Activated naive CD8-positive, alpha-beta T cell treated with anti-CD3 and anti-CD28 coated beads, Interleukin-2, amount 10 ng/mL, durations not matched to agents 7 days and 5 days (primary cell): ENCODE data around the gene DNAJC9. TPM values are rescaled to one million over a fixed set of nuclear protein-coding genes. Genes with fewer than 3 reads are reported as not detected.
"Not testable (repeated sequence)": the region's sequence is repeated elsewhere in the genome, so short reads cannot be mapped to it uniquely, and the experiment has no call there.

ENCODE experiments used
- ATAC-seq: fragments of 150-1000 bp; cut with Tn5 transposase; one replicate; pipeline ENCODE4 v1.10.0; 2021; ENCODE audit warnings: low read depth, moderate library complexity
- POLR2A ChIA-PET: fragments of 350-600 bp; sonication (Branson Sonifier 250); formaldehyde crosslinking; loops from one replicate; lab custom pipeline; 2021; ENCODE audit warnings: antibody characterized with exemption; lab: Charles Lee
- DNase-seq: peaks from one replicate; pipeline ENCODE4 v3.0.0; 2021
- H3K27ac Mint-ChIP-seq: one replicate; pipeline ENCODE4 v1.8.0; 2022; ENCODE audit warnings: mild to moderate bottlenecking, mixed read lengths
- H3K27me3 Mint-ChIP-seq: one replicate; pipeline ENCODE4 v1.8.0; 2022; ENCODE audit warnings: mild to moderate bottlenecking, moderate library complexity, mixed read lengths
- H3K36me3 Mint-ChIP-seq: one replicate; pipeline ENCODE4 v1.8.0; 2021; ENCODE audit warnings: mild to moderate bottlenecking, mixed read lengths
- H3K4me1 Mint-ChIP-seq: one replicate; pipeline ENCODE4 v1.8.0; 2021; ENCODE audit warnings: mixed read lengths
- H3K4me3 Mint-ChIP-seq: one replicate; pipeline ENCODE4 v1.8.0; 2022; ENCODE audit warnings: mild to moderate bottlenecking, moderate library complexity, mixed read lengths
- H3K9me3 Mint-ChIP-seq: one replicate; pipeline ENCODE4 v1.8.0; 2021; ENCODE audit warnings: mixed read lengths
- total RNA-seq, 2 experiments: library from RNA; stranded (reverse); gene quantifications; one replicate each; pipeline ENCODE4 v1.2.3, GENCODE V29; 2021

The DNAJC9 gene, protein sequence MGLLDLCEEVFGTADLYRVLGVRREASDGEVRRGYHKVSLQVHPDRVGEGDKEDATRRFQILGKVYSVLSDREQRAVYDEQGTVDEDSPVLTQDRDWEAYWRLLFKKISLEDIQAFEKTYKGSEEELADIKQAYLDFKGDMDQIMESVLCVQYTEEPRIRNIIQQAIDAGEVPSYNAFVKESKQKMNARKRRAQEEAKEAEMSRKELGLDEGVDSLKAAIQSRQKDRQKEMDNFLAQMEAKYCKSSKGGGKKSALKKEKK
- 10 to 100 TPM; 50.1 to 51.8 TPM for total RNA-seq

DNA sequence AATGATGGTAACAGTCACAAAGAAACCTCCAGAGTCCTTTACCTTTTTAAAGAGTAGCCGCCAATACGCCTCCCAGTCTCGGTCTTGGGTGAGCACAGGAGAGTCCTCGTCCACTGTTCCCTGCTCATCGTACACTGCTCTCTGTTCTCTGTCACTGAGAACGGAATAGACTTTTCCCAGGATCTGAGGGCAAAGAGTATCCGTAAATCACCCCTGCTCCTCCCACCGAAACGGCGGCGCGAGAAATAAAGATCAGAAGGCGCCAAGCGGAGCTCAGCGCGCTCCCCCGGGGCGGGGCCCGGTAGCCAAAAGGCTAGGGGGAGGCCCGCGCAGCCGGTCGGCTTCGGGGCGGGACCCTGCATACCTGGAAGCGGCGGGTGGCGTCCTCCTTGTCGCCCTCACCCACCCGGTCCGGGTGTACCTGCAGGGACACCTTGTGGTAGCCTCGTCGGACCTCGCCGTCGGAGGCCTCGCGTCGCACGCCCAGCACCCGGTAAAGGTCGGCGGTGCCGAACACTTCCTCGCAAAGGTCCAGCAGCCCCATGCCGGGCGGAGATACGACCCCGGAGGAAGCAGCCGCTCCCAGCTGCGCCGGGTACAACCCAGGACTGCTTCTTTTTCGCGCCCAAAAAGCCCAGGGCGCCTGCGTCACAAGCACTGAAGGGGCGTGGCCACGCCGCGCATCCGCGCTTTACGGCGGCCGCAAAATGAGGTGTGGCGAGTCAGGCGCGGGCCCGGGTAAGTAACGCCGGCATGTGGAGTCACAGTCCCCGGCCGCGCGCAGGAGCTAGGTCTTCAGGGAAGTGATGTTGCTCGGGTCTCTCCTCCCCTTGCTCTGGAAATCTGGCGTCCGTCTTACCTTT is at the start of gene DNAJC9:
DNAJC9 (minus strand) TSS at position 610 of the 863 bp plus-strand sequence; CDS start at position 544, 66 bp downstream.
- ATAC-seq (peak; percentile 94), DNase-seq (peak; percentile 99)
- Mint-ChIP-seq H3K4me3 (peak within 1 kb of the TSS; percentile 100), H3K9me3 (no peaks in the 10 kb centered on the region), H3K27me3 (no peaks in the 10 kb centered on the region), H3K4me1 (peaks cover 58% of the 10 kb centered on the region), H3K27ac (peak within 1 kb of the TSS; percentile 97), H3K36me3 (peaks cover 50% of the 10 kb centered on the region)
- POLR2A ChIA-PET = interaction anchor here (0.5 to 2.7 kb wide), 26 partner anchors 9 to 973 kb away, joined by 3 to 20 read pairs (median 4); partner anchors contain the start of genes ANXA7, CFAP70, CHCHD1 and DDIT4

DNA sequence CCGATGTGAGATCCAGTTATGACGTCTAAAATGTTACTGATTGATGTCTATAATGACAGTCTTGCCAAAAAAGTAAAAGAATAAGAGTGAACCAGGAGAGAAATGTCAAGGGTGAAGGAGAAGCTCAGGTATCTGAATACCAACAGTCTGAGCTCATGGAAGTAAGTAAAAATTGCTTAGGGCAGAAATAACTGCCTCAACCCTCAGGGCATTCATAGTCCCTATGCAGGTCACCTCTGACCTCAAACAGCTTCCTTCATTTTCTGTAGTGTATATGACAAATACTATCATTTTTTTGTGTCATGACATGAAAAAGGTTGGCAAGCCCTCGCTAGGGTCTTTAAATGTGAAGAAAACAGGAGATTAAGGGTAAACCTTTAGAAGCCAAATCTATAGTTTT is 46.4 kb upstream of the DNAJC9 start:
- Mint-ChIP-seq H3K4me1 (no peaks in the 10 kb centered on the region), H3K27ac (no peak overlapping the region), H3K27me3 (peaks cover 7% of the 10 kb centered on the region), H3K4me3 (no peak overlapping the region), H3K9me3 (peaks cover 1% of the 10 kb centered on the region), H3K36me3 (peaks cover 1% of the 10 kb centered on the region)
- POLR2A ChIA-PET = no interaction called here
- ATAC-seq = no peak
- DNase-seq = no peak

DNA sequence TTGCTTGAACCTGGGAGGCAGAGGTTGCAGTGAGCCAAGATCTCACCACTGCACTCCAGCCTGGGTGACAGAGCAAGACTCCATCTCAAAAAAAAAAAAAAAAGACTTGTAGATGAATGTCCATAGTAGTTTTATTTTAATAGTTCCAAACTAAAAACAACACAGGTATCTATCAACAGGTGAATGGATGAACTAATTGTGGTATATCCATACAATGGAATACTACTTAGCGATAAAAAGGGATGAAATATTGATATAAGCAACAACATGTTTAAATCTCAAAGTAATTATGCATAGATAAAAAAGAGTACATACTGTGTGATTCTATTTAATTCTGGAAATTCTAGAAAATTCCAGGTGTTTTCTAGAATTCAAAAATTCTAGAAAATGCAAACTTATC is 42.9 kb upstream of the DNAJC9 start:
- peaks cover 1% of the 10 kb centered on the region for H3K9me3 Mint-ChIP-seq
- H3K4me1 Mint-ChIP-seq = no peaks in the 10 kb centered on the region
- peaks cover 1% of the 10 kb centered on the region for H3K36me3 Mint-ChIP-seq
- DNase-seq = no peak
- no peaks in the 10 kb centered on the region for H3K27me3 Mint-ChIP-seq
- POLR2A ChIA-PET = no interaction called here
- ATAC-seq = no peak
- no peak overlapping the region for H3K4me3 Mint-ChIP-seq
- no peak overlapping the region for H3K27ac Mint-ChIP-seq

DNA sequence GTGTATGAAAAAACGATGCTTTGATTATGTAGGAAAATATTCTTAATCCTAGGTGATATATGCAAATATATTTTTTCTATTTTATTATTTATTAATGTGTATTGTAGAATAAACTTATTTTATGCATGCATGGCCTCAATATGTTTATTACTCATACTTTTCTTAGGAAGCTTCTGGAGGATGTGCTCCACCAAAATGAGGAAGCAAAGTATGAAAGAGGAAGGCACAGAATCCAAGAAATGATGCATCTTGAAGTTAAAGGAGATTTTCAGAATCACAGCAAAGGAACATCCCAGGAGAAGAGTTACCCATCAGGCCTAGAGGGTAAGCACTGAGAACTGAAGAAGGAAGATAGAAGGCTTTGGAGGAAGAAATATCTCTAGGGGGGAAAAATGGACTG is 40.4 kb upstream of the DNAJC9 start:
- Mint-ChIP-seq H3K36me3 (peaks cover 1% of the 10 kb centered on the region), H3K4me1 (no peaks in the 10 kb centered on the region), H3K9me3 (peaks cover 1% of the 10 kb centered on the region), H3K27me3 (peaks cover 2% of the 10 kb centered on the region), H3K27ac (no peak overlapping the region), H3K4me3 (no peak overlapping the region)
- ATAC-seq = no peak
- POLR2A ChIA-PET = no interaction called here
- no peak for DNase-seq

DNA sequence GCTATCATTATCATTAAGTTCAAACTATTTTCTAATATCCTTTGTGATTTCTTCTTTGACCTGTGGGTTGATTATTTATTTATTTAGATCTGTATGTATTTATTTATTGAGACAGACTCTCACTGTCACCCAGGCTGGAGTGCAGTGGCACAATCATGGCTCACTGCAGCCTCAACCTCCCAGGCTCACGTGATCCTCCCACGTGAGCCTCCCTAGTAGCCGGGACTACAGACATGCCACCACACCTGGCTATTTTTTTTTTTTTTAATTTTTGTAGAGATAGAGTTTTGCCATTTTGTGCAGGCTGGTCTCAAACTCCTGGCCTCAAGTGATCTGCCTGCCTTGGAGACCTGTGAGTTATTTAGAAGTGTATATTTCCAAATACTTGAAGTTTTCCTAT is 34.0 kb upstream of the DNAJC9 start:
- peaks cover 5% of the 10 kb centered on the region for H3K27me3 Mint-ChIP-seq
- no peaks in the 10 kb centered on the region for H3K36me3 Mint-ChIP-seq
- no peaks in the 10 kb centered on the region for H3K9me3 Mint-ChIP-seq
- POLR2A ChIA-PET = no interaction called here
- ATAC-seq = no peak
- no peak overlapping the region for H3K27ac Mint-ChIP-seq
- H3K4me3 Mint-ChIP-seq = no peak overlapping the region
- no peaks in the 10 kb centered on the region for H3K4me1 Mint-ChIP-seq
- no peak for DNase-seq

DNA sequence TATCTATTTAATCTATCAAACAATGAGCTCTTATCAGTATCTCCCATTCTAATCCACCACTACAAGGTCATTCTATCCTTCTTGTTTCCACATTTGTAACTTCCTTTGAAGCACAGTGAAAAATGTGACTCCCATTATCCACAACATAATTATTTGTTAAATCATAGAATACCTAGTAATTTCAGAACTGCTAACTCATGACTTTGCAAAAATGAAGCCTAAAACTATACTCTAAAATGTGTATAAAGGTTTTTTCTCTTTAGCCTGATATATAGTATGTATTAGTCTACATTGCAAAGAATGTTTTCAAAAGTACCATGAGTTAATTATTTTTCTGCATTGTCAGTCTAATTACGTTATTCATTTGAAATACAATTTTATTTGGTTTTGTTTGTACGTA is 17.4 kb upstream of the DNAJC9 start:
- POLR2A ChIA-PET = interaction anchor here (0.9 to 1.0 kb wide), 2 partner anchors 12 to 18 kb away, joined by 3 to 4 read pairs; no protein-coding TSS in a partner anchor
- ATAC-seq (no peak), DNase-seq (no peak)
- Mint-ChIP-seq H3K9me3 (no peaks in the 10 kb centered on the region), H3K36me3 (no peaks in the 10 kb centered on the region), H3K4me1 (peaks cover 6% of the 10 kb centered on the region), H3K27me3 (peaks cover 3% of the 10 kb centered on the region), H3K4me3 (no peak overlapping the region), H3K27ac (no peak overlapping the region)

DNA sequence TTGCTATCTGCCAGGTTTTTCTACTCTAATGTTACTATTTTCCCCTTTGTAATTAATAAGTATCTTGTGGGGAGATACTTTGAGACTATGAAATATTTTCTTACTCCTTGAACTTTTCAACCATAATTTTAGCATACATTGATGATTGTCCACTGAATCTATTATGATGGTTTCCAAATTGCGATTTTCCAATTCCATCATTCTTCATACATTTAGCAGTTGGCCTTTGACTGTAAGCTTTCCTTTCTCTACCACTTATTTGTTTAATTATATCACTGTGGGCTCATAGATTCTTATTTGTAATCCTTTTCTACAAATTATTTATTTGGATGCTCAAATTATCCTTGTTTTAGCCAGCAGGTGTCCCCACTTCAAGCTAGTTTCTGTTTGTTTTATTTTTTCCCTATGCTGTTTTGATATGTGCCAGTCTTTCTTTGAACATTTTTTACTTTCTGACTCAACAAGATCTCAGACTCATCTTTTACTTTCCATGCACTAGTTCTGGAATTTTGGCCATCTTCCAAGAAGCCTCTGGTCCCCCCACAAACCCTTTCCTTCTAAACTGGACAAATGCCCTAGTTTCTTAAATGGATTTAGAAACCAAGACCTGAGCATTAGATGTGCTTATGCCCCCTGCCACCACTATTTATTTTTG is 16.8 kb upstream of the DNAJC9 start:
- Mint-ChIP-seq H3K4me1 (peaks cover 6% of the 10 kb centered on the region), H3K27ac (no peak overlapping the region), H3K4me3 (no peak overlapping the region), H3K9me3 (no peaks in the 10 kb centered on the region), H3K36me3 (no peaks in the 10 kb centered on the region), H3K27me3 (peaks cover 3% of the 10 kb centered on the region)
- ATAC-seq = no peak
- POLR2A ChIA-PET = interaction anchor here (0.9 to 1.0 kb wide), 2 partner anchors 12 to 17 kb away, joined by 3 to 4 read pairs; no protein-coding TSS in a partner anchor
- no peak for DNase-seq

DNA sequence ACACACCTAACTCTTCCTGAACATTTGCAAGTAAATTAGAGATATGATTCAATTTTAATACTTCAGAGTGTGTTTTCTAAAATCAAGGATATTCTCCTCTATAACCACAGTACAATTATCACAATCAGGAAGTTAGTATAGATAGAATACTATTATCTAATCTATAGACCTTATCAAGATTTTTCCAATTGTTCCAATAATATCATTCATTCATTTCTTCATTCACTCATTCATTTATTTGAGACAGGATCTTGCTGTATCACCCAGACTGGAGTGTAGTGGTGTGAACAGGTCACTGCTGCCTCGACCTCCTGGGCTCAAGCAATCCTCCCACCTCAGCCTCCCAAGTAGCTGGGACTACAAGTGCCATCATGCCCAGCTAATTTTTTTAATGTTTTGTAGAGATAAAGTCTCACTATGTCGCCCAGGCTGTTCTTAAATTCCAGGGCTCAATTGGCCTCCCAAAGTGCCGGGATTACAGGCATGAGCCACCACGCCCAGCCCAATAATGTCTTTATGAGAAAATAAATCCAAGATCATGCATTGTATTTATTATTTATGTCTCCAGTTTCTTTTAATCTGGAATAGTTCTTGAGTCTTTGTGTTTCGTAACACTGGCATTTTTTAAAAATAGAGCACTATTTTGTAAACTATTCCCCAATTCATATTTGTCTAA is 16.0 kb upstream of the DNAJC9 start:
- DNase-seq (no peak), ATAC-seq (no peak)
- no peak overlapping the region for H3K27ac Mint-ChIP-seq
- H3K36me3 Mint-ChIP-seq = peaks cover 1% of the 10 kb centered on the region
- POLR2A ChIA-PET = interaction anchor here (1.0 to 1.1 kb wide), 2 partner anchors 16 to 17 kb away, joined by 3 to 4 read pairs; no protein-coding TSS in a partner anchor
- H3K4me1 Mint-ChIP-seq = peaks cover 6% of the 10 kb centered on the region
- H3K27me3 Mint-ChIP-seq = peaks cover 3% of the 10 kb centered on the region
- no peaks in the 10 kb centered on the region for H3K9me3 Mint-ChIP-seq
- H3K4me3 Mint-ChIP-seq = no peak overlapping the region

DNA sequence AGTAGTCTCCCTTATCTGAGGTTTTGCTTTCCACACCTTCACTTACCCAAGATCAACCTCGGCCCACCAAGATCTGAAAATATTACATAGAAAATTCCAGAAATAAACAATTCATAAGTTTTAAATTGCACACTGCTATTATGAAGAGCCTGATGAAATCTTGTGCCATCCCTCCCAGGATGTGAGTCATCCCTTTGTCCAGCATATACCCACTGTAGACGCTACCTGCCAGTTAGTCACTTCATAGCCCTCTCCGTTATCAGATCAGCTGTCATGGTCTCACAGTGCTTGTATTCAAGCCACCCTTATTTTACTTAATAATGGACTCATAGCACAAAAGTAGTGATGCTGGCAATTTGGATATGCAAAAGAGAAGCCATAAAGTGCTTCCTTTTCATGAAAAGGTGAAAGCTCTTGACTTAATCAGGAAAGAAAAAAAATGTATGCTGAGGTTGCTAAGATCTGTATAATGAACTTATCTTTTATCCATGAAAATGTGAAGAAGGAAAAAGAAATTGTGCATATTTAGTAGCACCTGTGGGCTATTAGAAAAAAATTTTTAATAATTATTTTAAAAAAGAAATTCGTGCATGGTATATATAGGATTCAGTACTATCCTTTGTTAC is 15.2 kb upstream of the DNAJC9 start:
- POLR2A ChIA-PET = interaction anchor here (1.1 kb wide), 1 partner anchor 16 kb away, joined by 3 read pairs; no protein-coding TSS in a partner anchor
- Mint-ChIP-seq H3K4me1 (peaks cover 6% of the 10 kb centered on the region), H3K27me3 (peaks cover 3% of the 10 kb centered on the region), H3K36me3 (peaks cover 1% of the 10 kb centered on the region), H3K9me3 (no peaks in the 10 kb centered on the region), H3K27ac (no peak overlapping the region), H3K4me3 (no peak overlapping the region)
- DNase-seq (no peak), ATAC-seq (no peak)

DNA sequence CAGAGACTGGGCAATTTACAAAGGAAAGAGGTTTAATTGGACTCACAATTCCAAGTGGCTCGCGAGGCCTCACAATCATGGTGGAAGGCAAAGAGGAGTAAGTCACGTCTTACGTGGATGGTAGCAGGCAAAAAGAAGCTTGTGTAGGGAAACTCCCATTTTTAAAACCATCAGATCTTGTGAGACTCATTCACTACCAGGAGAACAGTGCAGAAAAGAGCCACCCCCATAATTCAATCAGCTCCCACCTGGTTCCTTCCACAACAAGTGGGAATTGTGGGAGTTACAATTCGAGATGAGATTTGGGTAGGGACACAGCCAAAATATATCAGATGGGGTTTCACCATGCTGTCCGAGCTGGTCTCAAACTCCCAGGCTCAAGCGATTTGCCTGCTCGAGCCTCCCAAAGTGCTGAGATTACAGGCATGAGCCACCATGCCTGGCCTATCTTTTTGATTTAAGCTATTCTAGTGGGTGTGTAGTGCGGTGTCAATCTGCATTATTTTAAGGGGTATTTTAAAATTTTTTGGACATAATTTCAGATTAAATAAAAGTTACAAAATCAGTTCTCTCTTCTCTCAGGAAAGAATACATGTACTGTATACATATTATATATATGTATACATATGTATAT is 14.4 kb upstream of the DNAJC9 start:
- Mint-ChIP-seq H3K9me3 (no peaks in the 10 kb centered on the region), H3K27ac (no peak overlapping the region), H3K4me3 (no peak overlapping the region), H3K27me3 (peaks cover 3% of the 10 kb centered on the region), H3K4me1 (peaks cover 6% of the 10 kb centered on the region), H3K36me3 (peaks cover 1% of the 10 kb centered on the region)
- POLR2A ChIA-PET = interaction anchor here (1.1 kb wide), 1 partner anchor 15 kb away, joined by 3 read pairs; no protein-coding TSS in a partner anchor
- ATAC-seq = no peak
- no peak for DNase-seq

DNA sequence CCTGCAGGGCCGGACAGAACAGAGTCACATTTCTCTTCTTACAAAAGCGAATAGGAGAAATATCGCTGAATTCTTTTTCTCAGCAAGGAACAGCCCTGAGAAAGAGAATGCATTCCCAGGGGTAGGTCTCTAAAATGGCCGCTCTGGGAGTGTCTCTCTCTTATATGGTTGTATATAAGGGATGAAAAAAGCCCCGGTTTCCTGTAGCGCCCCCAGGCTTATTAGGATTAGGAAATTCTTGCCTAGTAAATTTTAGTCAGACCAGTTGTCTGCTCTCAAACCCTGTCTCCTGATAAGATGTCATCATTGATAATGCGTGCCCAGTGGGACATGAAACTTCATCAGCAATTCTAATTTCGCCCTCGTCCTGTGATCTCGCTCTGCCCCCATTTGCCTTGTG is 11.6 kb upstream of the DNAJC9 start:
- H3K4me1 Mint-ChIP-seq, POLR2A ChIA-PET, H3K4me3 Mint-ChIP-seq, ATAC-seq, H3K27ac Mint-ChIP-seq, DNase-seq, H3K27me3 Mint-ChIP-seq, H3K9me3 Mint-ChIP-seq, H3K36me3 Mint-ChIP-seq: not testable (repeated sequence)

DNA sequence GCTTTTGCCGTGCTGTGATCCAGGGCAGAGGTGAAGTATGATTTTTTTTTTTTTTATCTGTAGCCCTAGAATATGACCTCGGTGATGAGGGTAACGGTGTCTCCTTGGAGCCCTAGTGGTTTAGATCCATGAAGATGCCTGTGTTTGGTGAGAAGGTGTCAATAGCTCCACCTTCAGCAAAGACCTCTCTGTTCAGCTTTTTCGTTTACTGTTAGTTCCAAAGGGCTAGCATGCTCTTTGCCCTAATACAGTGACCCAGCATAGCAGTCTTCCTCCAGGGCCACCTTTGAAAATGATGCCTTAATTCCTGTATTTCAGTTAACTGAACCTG is 6.1 kb upstream of the DNAJC9 start:
- Mint-ChIP-seq H3K27ac (peak overlapping the region; percentile 82), H3K9me3 (no peaks in the 10 kb centered on the region), H3K36me3 (peaks cover 10% of the 10 kb centered on the region), H3K4me1 (peaks cover 17% of the 10 kb centered on the region), H3K4me3 (peak overlapping the region; percentile 93), H3K27me3 (no peaks in the 10 kb centered on the region)
- POLR2A ChIA-PET = interaction anchor here (0.7 to 2.3 kb wide), 7 partner anchors 15 to 1166 kb away, joined by 3 to 13 read pairs (median 6); partner anchors contain the start of genes CFAP70 and PPP3CB
- no peak for DNase-seq
- no peak for ATAC-seq
